HK-2 (cell line): ENCODE measurements around the gene POLDIP3.
A peak's percentile ranks its signal among the peaks of the same experiment; 100 is the strongest.
"Not testable (repeated sequence)": the region's sequence is repeated elsewhere in the genome, so short reads cannot be mapped to it uniquely, and the experiment has no call there.

Source experiments
- DNase-seq: peaks from one replicate; pipeline ENCODE4 v3.0.0-alpha.2; 2018; ENCODE audit not compliant: unreplicated experiment

POLDIP3 gene

GRCh38 chr22:42586381-42586780 is 28.3 kb downstream of the POLDIP3 start:
- DNase-seq = no peak

- DNase-seq = no peak
Measured at GRCh38 chr22:42585096-42585495, 29.6 kb downstream of the POLDIP3 start.

DNA sequence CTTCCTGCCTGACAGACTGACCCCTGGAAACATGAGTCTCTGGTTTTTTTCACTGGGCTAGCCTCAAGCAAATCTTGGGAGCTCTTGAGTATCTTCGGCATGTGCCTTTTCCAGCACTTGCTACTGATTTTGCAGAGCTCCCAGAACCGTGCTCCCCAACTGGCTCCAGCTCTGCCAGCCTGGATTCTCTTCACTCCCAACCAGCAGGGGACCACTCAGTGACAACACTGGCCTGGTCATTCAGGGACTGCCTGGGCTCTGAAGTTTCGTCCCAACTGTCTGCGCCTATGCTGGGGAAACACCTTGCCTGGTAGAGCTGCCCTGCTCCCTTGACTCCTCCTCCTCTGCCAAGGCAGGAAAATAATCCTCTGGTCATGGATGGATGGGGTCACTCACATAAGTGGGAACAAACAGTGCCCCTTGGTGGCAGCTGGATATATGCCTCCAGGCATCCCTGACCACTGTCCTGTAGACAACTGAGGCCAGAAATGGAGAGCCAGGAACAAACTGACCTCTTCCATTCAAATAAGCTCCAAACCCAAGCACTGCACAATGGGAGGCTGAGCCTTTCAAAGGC is 30.2 kb downstream of the POLDIP3 start:
- DNase-seq = no peak

- no peak for DNase-seq
Measured at GRCh38 chr22:42582987-42583386, 31.7 kb downstream of the POLDIP3 start.

- DNase-seq = peak; percentile 80
Measured at GRCh38 chr22:42581762-42582716, 32.6 kb downstream of the POLDIP3 start.

GRCh38 chr22:42581194-42581761 is 33.4 kb downstream of the POLDIP3 start:
- not testable (repeated sequence) for DNase-seq

DNA sequence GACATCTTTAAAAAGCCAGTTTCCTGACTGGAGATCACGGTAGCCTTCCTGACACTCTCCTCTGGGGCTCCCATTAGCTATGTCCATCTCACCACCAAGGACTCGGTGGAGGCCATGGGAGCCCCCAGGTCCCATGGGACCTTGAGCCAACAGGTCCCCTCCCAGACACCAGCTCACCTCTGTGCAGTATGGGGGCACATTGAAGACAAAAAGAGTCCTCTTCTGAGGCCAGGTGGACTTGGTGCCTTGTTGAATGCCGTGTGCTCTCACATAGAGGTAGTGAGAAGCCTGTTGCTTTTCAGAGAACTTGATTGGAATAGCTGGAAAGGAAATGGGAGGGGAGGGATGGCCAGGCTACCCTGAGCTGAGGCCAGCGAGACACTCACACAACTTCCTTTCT is 34.6 kb downstream of the POLDIP3 start:
- DNase-seq = not testable (repeated sequence)

GRCh38 chr22:42577623-42578240 is 37.0 kb downstream of the POLDIP3 start:
- no peak for DNase-seq

DNA sequence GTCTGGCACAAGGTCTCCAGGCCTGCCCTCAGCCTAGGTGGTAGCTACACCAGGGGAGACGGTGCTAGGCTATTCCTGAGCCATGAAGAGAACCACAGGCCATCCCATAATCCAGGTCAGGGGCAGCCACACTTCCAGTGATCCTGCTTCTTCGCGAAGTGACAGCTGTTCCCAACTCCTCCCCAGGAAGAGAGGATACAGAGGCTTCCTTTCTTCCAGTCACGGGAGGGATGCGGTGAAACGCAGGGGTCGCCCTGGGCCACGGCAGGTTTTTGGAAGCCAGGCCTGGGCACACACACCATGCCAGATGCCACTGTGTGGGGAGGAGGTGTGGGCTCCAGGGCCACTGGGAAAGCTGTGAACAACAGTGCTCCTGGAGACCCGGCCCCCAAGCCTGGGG is 37.5 kb downstream of the POLDIP3 start:
- not testable (repeated sequence) for DNase-seq

- not testable (repeated sequence) for DNase-seq
Measured at GRCh38 chr22:42575996-42576574, 38.6 kb downstream of the POLDIP3 start.

DNA sequence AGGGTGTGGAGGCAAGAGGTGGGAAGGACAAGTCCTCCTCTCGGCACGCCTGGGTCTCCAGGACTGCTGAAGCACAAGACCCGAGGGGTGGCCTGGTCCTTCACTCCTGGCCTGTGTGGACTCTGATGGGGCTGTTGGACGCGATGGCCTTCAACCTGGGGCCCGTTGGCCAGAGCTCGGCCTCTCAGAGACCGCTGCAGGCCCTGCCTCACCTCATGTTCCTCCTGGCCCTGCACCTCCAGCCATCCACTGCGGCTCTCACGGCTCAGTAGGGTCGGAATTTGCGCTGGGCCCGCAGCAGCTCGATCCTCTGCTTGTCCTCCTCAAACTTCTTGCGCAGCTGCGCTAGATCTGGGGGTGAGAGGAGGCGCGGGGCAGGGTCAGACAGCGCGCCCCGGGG is 40.2 kb downstream of the POLDIP3 start:
- not testable (repeated sequence) for DNase-seq

DNA sequence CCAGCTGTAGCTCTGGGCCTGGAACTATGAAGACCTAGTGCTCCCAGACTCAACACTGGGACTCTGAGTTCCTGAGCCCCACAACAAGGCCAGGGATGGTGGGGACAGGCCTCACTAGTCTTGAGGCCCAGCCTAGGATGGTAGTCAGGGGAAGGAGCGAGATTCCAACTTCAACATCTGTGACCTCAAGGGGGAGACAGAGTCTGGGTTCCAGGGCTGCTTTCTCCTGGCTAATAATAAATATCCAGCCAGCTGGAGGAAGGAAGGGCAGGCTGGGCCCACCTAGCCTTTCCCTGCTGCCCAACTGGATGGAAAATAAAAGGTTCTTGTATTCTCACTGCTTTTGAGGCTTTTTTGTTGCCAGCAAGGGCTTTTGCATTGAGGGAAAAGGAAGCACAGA is 40.6 kb downstream of the POLDIP3 start:
- DNase-seq = not testable (repeated sequence)

GRCh38 chr22:42571068-42571467 is 43.6 kb downstream of the POLDIP3 start:
- not testable (repeated sequence) for DNase-seq

- DNase-seq = not testable (repeated sequence)
Measured at GRCh38 chr22:42570580-42570979, 44.1 kb downstream of the POLDIP3 start.

DNA sequence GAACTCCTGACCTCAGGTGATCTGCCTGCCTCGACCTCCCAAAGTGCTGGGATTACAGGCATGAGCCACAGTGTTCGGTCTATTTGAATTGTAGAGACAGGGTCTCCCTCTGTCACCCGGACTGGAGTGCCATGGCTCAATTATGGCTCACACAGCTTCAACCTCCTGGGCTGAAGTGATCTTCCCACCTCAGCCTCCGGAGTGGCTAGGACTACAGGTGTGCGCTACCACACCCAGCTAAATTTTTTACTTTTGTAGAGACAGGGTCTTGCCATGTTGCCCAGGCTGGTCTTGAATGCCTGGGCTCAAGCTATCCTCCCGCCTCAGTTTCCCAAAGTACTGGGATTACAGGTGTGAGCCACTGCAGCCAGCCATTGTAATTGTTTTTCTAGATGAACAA is 46.7 kb downstream of the POLDIP3 start:
- not testable (repeated sequence) for DNase-seq

DNA sequence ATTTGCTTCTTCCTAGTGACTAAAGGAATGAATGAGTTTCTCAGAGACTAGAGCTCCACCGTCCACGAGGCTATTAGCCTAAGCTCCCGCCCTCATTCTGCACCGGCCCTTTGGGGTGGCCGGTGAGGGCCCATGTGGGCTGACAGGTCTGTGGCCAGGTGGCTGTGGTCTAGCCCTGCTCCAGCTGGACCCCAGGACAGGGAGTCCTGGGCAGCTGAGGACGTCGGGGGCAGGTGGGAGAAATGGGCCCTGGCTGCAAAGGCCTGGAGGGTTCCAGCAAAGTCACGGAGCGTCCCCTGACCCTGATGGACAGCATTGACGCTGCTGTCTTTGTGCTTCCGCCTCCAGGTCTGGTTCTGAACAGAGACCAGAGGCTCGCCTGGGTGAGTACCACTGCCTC is 48.7 kb downstream of the POLDIP3 start:
- no peak for DNase-seq

DNA sequence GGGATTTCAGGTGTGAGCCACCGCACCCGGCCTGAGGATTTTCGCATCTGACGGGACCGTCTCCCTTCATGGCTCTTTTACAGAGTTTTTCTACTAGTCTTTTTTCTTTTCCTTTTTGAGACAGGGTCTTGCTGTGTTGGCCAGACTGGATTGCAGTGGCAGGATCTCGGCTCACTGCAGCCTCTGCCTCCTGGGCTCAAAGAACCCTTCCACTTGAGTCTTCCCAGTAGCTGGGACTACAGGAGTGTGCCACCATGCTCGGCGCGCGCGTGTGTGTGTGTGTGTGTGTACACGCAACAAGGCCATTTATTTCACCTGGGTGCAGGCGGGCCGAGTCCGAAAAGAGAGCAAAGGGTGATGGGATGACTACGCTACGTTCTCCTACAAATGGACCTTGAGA is 50.0 kb downstream of the POLDIP3 start:
- DNase-seq = no peak

- DNase-seq = not testable (repeated sequence)
Measured at GRCh38 chr22:42563943-42564342, 50.7 kb downstream of the POLDIP3 start.

GRCh38 chr22:42562684-42563083 is 52.0 kb downstream of the POLDIP3 start:
- DNase-seq = no peak

GRCh38 chr22:42562279-42562678 is 52.4 kb downstream of the POLDIP3 start:
- DNase-seq = no peak

DNA sequence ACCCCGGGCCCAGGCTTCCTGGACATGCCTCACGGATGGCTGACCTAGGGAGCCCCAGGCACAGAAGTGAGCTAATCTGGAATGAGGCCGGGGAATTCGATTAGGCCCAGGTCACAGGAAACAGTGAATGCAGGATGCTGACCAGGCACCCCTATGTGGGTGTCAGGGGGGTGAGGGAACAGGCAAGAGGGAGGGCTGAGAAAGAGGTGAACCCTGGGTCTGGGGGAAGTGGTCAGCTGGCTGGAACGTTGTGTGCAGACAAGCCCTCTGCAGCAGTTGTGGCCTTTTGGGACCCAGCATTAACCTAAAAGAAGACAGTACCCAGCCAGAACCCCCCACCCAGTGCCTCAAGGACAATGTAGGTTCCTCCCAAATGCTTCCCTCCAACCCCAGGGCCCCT is 52.8 kb downstream of the POLDIP3 start:
- DNase-seq = no peak

- DNase-seq = no peak
Measured at GRCh38 chr22:42560781-42561180, 53.9 kb downstream of the POLDIP3 start.
